Measurements from ENCODE around the gene GTSE1. TPM values are rescaled to one million over a fixed set of nuclear protein-coding genes. Genes with fewer than 3 reads are reported as not detected.

Gene GTSE1
- total and polyA plus RNA-seq, 2 of the 13 experiments (the other 11 are each of a cell fraction or from before 2014, with no cell fraction given): 10.7 to 13.5 TPM

- TF ChIP-seq ZNF609 (CRISPR knock-in tag; IDR thresholded peaks at IDR 0.05; ENCODE audit: borderline replicate concordance): peak; percentile 16; the same call in 1 of the 2 replicates
- TF ChIP-seq ZNF260 (CRISPR knock-in tag; IDR thresholded peaks at IDR 0.05; ENCODE audit: borderline replicate concordance, low read depth): no peak
- peak; percentile 85 for TF ChIP-seq ZBTB7B (CRISPR knock-in tag; IDR thresholded peaks at IDR 0.05)
- TF ChIP-seq ZNF572 (CRISPR knock-in tag; IDR thresholded peaks at IDR 0.05): 0 out of 2 replicates have a peak, but pooled peaks have one; percentile 70
- 0 out of 2 replicates have a peak, but pooled peaks have one; percentile 44 for TF ChIP-seq TBP (CRISPR knock-in tag; IDR thresholded peaks at IDR 0.05)
- TF ChIP-seq POLR2G (IDR thresholded peaks at IDR 0.05; ENCODE audit: low read depth, low read length): peak; percentile 67; the same call in 1 of the 2 replicates
- peak; percentile 99 for TF ChIP-seq SPEN (CRISPR knock-in tag; IDR thresholded peaks at IDR 0.05; ENCODE audit: low read depth)
- no peak for TF ChIP-seq SRSF9 (IDR thresholded peaks at IDR 0.05; ENCODE audit: borderline replicate concordance, insufficient read depth, low read depth, low read length, poor library complexity, severe bottlenecking)
- TF ChIP-seq MEIS2 (CRISPR knock-in tag; IDR thresholded peaks at IDR 0.05): peak; percentile 87
- TF ChIP-seq ZNF232 (CRISPR knock-in tag; IDR thresholded peaks at IDR 0.05; ENCODE audit: borderline replicate concordance): no peak; the same call in 1 of the 2 replicates
- peak; percentile 44 for TF ChIP-seq NFKB2 (CRISPR knock-in tag; IDR thresholded peaks at IDR 0.05; ENCODE audit: borderline replicate concordance)
- TF ChIP-seq ZNF24 (IDR thresholded peaks at IDR 0.05): no peak
- peak; percentile 86 for TF ChIP-seq ELF1 (CRISPR knock-in tag; IDR thresholded peaks at IDR 0.05)
- TF ChIP-seq ZNF737 (CRISPR knock-in tag; IDR thresholded peaks at IDR 0.05; ENCODE audit: borderline replicate concordance): 0 out of 2 replicates have a peak, but pooled peaks have one; percentile 26
- TF ChIP-seq ATAD3A (CRISPR knock-in tag; IDR thresholded peaks at IDR 0.05): no peak
- TF ChIP-seq ZC3H13 (CRISPR knock-in tag; IDR thresholded peaks at IDR 0.05): peak; percentile 84
- TF ChIP-seq MTERF4 (CRISPR knock-in tag; IDR thresholded peaks at IDR 0.05): peak; percentile 97
- TF ChIP-seq THAP7 (CRISPR knock-in tag; IDR thresholded peaks at IDR 0.05): no peak
- TF ChIP-seq ARNTL (CRISPR knock-in tag; IDR thresholded peaks at IDR 0.05): peak; percentile 13; the same call in 1 of the 2 replicates
- TF ChIP-seq TCF12 (IDR thresholded peaks at IDR 0.05): no peak
- 0 out of 2 replicates have a peak, but pooled peaks have one; percentile 55 for TF ChIP-seq TCF12 (CRISPR knock-in tag; IDR thresholded peaks at IDR 0.05)
- no peak for TF ChIP-seq KLF11 (CRISPR knock-in tag; IDR thresholded peaks at IDR 0.05)
- peak; percentile 60 for TF ChIP-seq DNMT1 (CRISPR knock-in tag; IDR thresholded peaks at IDR 0.05)
Measured at GRCh38 chr22:46335201-46336118, 38.8 kb downstream of the GTSE1 start, which contains the start of gene TRMU (continued).

Measured in HepG2 (cell line).